ENCODE data around the gene LTN1.
"Not testable (repeated sequence)": the region's sequence is repeated elsewhere in the genome, so short reads cannot be mapped to it uniquely, and the experiment has no call there.

Gene LTN1

GRCh38 chr21:28932717-28933116, 60.0 kb downstream of the LTN1 start:
- WGBS, 2 experiments = 100% methylated on average over 2 of the region's 2 CpGs; no CpG with 5 or more reads in 1 of the 2 experiments
- H3K36me3 ChIP-seq (ENCODE audit: control insufficient read depth, insufficient read depth, low read length) = peaks cover 5% of the 10 kb centered on the region

GRCh38 chr21:28931708-28932372, 60.8 kb downstream of the LTN1 start:
- not testable (repeated sequence) for H3K4me1 ChIP-seq (ENCODE audit: control insufficient read depth, insufficient read depth, low read length); H3K9me3 ChIP-seq (ENCODE audit: control insufficient read depth, low read length); H3K36me3 ChIP-seq (ENCODE audit: control insufficient read depth, insufficient read depth, low read length); H3K4me3 ChIP-seq (ENCODE audit: insufficient read depth, low read depth, low read length); H3K27me3 ChIP-seq (ENCODE audit: control insufficient read depth, insufficient read depth, low read length, poor library complexity, severe bottlenecking); H3K27ac ChIP-seq (ENCODE audit: insufficient read depth, low read depth, low read length, poor library complexity, severe bottlenecking)
- 87 to 92% methylated on average over 6 of the region's 6 CpGs for WGBS, 2 experiments

More at GRCh38 chr21:28932717-28933116, 60.0 kb downstream of the LTN1 start:
- Histone ChIP-seq H3K4me1 (ENCODE audit: control insufficient read depth, insufficient read depth, low read length) (no peaks in the 10 kb centered on the region), H3K9me3 (ENCODE audit: control insufficient read depth, low read length) (no peaks in the 10 kb centered on the region), H3K27me3 (ENCODE audit: control insufficient read depth, insufficient read depth, low read length, poor library complexity, severe bottlenecking) (no peaks in the 10 kb centered on the region), H3K4me3 (ENCODE audit: insufficient read depth, low read depth, low read length) (no peak overlapping the region), H3K27ac (ENCODE audit: insufficient read depth, low read depth, low read length, poor library complexity, severe bottlenecking) (no peak overlapping the region)

DNA sequence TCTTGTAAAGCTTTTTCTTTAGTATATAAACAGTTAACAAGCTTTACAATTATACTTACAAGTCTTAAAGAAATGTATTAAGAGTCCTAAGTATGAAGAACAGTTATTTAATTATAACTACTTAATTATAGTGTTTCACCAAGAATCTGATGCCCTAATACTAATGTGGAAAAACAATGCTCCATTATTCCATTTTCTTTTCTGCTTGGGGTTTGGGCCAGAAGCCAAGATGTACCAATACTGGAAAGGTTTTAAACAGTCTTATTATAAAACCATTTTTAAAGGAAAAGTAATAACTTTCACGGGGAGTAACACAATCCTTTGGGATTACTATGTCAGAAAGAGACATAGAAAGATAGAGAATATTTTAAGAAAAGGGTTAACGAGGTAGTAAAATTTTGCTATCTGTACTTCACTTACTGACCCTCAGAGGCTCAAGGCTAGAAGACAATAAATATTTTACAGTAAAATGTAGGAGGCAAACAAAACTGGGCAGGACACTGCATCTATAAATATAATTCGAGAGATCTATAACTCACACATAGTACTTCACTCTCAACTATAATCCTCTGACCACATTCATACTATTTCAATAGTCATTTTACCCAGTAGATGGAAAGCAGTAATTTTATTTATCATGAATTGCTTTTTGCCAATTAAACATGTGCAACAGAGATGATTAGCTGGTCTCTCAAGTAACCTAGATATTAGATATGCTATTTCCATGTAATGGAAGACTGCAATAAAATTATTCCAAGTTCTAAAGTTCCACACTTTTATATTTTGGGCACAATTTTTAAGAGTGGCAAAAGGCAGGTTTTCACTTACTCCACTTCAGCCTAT, 63.9 kb downstream of the LTN1 start:
- Histone ChIP-seq H3K4me1 (ENCODE audit: control insufficient read depth, insufficient read depth, low read length) (no peaks in the 10 kb centered on the region), H3K4me3 (ENCODE audit: insufficient read depth, low read depth, low read length) (no peak overlapping the region), H3K27ac (ENCODE audit: insufficient read depth, low read depth, low read length, poor library complexity, severe bottlenecking) (no peak overlapping the region), H3K36me3 (ENCODE audit: control insufficient read depth, insufficient read depth, low read length) (no peaks in the 10 kb centered on the region), H3K27me3 (ENCODE audit: control insufficient read depth, insufficient read depth, low read length, poor library complexity, severe bottlenecking) (no peaks in the 10 kb centered on the region), H3K9me3 (ENCODE audit: control insufficient read depth, low read length) (no peaks in the 10 kb centered on the region)
- 96 to 100% methylated on average over 1 to 3 of the region's 3 CpGs for WGBS, 2 experiments

- Histone ChIP-seq H3K36me3 (ENCODE audit: control insufficient read depth, insufficient read depth, low read length) (no peaks in the 10 kb centered on the region), H3K4me1 (ENCODE audit: control insufficient read depth, insufficient read depth, low read length) (no peaks in the 10 kb centered on the region), H3K9me3 (ENCODE audit: control insufficient read depth, low read length) (no peaks in the 10 kb centered on the region), H3K4me3 (ENCODE audit: insufficient read depth, low read depth, low read length) (no peak overlapping the region), H3K27ac (ENCODE audit: insufficient read depth, low read depth, low read length, poor library complexity, severe bottlenecking) (no peak overlapping the region), H3K27me3 (ENCODE audit: control insufficient read depth, insufficient read depth, low read length, poor library complexity, severe bottlenecking) (no peaks in the 10 kb centered on the region)
- 94 to 100% methylated on average over 1 of the region's 1 CpG for WGBS, 2 experiments
These were observed 65.5 kb downstream of the LTN1 start for GRCh38 chr21:28927130-28927529.

DNA sequence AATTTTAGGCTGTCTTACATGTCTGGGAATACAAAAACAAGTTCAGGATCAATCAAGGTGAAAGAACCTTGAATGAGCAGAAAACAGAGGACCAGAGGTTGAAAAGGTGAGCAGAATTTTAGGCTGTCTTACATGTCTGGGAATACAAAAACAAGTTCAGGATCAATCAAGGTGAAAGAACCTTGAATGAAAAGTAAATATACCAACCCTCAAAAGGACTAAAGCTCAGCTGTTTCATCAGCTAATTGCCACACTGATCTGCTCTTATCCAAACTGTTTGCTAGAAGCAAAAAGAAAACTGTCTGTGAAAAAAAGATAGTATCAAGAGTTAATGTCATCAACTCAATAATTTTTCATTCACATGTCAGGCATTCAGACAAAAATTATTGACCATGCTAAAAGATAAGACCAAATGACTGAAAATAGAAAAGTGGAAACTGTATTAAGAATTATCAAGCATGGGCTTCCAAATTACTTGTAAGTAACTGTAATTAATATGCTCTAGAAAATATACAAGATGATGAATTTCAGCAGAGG, 69.2 kb downstream of the LTN1 start:
- Histone ChIP-seq H3K4me3 (ENCODE audit: insufficient read depth, low read depth, low read length) (no peak overlapping the region), H3K27me3 (ENCODE audit: control insufficient read depth, insufficient read depth, low read length, poor library complexity, severe bottlenecking) (no peaks in the 10 kb centered on the region), H3K9me3 (ENCODE audit: control insufficient read depth, low read length) (no peaks in the 10 kb centered on the region), H3K36me3 (ENCODE audit: control insufficient read depth, insufficient read depth, low read length) (no peaks in the 10 kb centered on the region), H3K4me1 (ENCODE audit: control insufficient read depth, insufficient read depth, low read length) (no peaks in the 10 kb centered on the region), H3K27ac (ENCODE audit: insufficient read depth, low read depth, low read length, poor library complexity, severe bottlenecking) (no peak overlapping the region)

DNA sequence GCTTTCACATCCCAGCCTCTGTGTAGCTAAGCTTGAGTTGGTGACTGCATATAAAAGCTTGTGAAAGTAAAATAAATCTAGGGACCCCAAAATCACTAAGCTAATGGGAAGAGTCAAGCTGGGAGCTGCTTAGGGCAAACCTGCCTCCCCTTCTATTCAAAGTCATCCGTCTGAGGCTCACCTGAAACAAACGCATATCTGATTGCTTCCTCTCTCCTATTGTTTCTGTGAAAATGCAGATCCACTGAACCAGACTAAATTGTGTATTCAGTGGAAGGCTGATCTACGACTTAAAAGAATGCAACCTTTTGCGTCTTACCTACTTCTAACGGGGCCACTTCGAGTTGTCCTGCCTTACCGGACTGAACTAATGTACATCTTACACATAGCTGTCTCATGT, 70.3 kb downstream of the LTN1 start:
- Histone ChIP-seq H3K4me3 (ENCODE audit: insufficient read depth, low read depth, low read length) (no peak overlapping the region), H3K4me1 (ENCODE audit: control insufficient read depth, insufficient read depth, low read length) (no peaks in the 10 kb centered on the region), H3K27me3 (ENCODE audit: control insufficient read depth, insufficient read depth, low read length, poor library complexity, severe bottlenecking) (no peaks in the 10 kb centered on the region), H3K9me3 (ENCODE audit: control insufficient read depth, low read length) (no peaks in the 10 kb centered on the region), H3K36me3 (ENCODE audit: control insufficient read depth, insufficient read depth, low read length) (no peaks in the 10 kb centered on the region), H3K27ac (ENCODE audit: insufficient read depth, low read depth, low read length, poor library complexity, severe bottlenecking) (no peak overlapping the region)
- 68 to 70% methylated on average over 7 of the region's 7 CpGs for WGBS, 2 experiments

- H3K9me3 ChIP-seq (ENCODE audit: control insufficient read depth, low read length) = no peaks in the 10 kb centered on the region
- H3K27me3 ChIP-seq (ENCODE audit: control insufficient read depth, insufficient read depth, low read length, poor library complexity, severe bottlenecking) = no peaks in the 10 kb centered on the region
- H3K36me3 ChIP-seq (ENCODE audit: control insufficient read depth, insufficient read depth, low read length) = no peaks in the 10 kb centered on the region
- no peak overlapping the region for H3K27ac ChIP-seq (ENCODE audit: insufficient read depth, low read depth, low read length, poor library complexity, severe bottlenecking)
- WGBS, 2 experiments = 84 to 91% methylated on average over 3 of the region's 4 CpGs
- H3K4me3 ChIP-seq (ENCODE audit: insufficient read depth, low read depth, low read length) = no peak overlapping the region
- H3K4me1 ChIP-seq (ENCODE audit: control insufficient read depth, insufficient read depth, low read length) = no peaks in the 10 kb centered on the region
These were observed 76.4 kb downstream of the LTN1 start for GRCh38 chr21:28916150-28916893.

GRCh38 chr21:28913071-28913470, 79.6 kb downstream of the LTN1 start:
- Histone ChIP-seq H3K4me1 (ENCODE audit: control insufficient read depth, insufficient read depth, low read length) (no peaks in the 10 kb centered on the region), H3K36me3 (ENCODE audit: control insufficient read depth, insufficient read depth, low read length) (no peaks in the 10 kb centered on the region), H3K9me3 (ENCODE audit: control insufficient read depth, low read length) (no peaks in the 10 kb centered on the region), H3K27ac (ENCODE audit: insufficient read depth, low read depth, low read length, poor library complexity, severe bottlenecking) (no peak overlapping the region), H3K27me3 (ENCODE audit: control insufficient read depth, insufficient read depth, low read length, poor library complexity, severe bottlenecking) (no peaks in the 10 kb centered on the region), H3K4me3 (ENCODE audit: insufficient read depth, low read depth, low read length) (no peak overlapping the region)
- 78 to 88% methylated on average over 1 to 2 of the region's 2 CpGs for WGBS, 2 experiments

GRCh38 chr21:28910280-28910887, 82.3 kb downstream of the LTN1 start:
- no peaks in the 10 kb centered on the region for H3K4me1 ChIP-seq (ENCODE audit: control insufficient read depth, insufficient read depth, low read length)
- WGBS, 2 experiments = 92 to 99% methylated on average over 3 to 4 of the region's 4 CpGs
- no peaks in the 10 kb centered on the region for H3K27me3 ChIP-seq (ENCODE audit: control insufficient read depth, insufficient read depth, low read length, poor library complexity, severe bottlenecking)
- H3K36me3 ChIP-seq (ENCODE audit: control insufficient read depth, insufficient read depth, low read length) = no peaks in the 10 kb centered on the region
- H3K27ac ChIP-seq (ENCODE audit: insufficient read depth, low read depth, low read length, poor library complexity, severe bottlenecking) = no peak overlapping the region
- H3K9me3 ChIP-seq (ENCODE audit: control insufficient read depth, low read length) = no peaks in the 10 kb centered on the region
- H3K4me3 ChIP-seq (ENCODE audit: insufficient read depth, low read depth, low read length) = no peak overlapping the region

Measured in ectodermal cell (in vitro differentiated cells).